Cardiac fibroblast (primary cell): ENCODE results near the gene SHISA6.
A peak's percentile ranks its signal among the peaks of the same experiment; 100 is the strongest.

Experiments
- DNase-seq, 2 donors: peaks; one replicate each; pipeline versions ENCODE4 v3.0.0 to v3.0.0-alpha.2; 2010; ENCODE audit warnings: low read depth in 2 of 2
- H3K4me3 ChIP-seq, 2 donors: replicated peaks in 1 of 2; 1 replicate in 1 of 2; 2 replicates in 1 of 2; pipeline ENCODE4 v1.5.1; 2011; ENCODE audit warnings: low read depth in 2 of 2, low read length in 2 of 2, mild to moderate bottlenecking in 2 of 2, moderate library complexity in 1 of 2
- CTCF ChIP-seq: IDR thresholded peaks from one replicate; pipeline ENCODE4 v1.5.1; 2011; ENCODE audit warnings: low read depth, mild to moderate bottlenecking, low read length, inconsistent platforms

The SHISA6 gene

GRCh38 chr17:11324021-11324420 is 83.0 kb downstream of the SHISA6 start:
- DNase-seq, result no peak
- H3K4me3 ChIP-seq, result no peak overlapping the region
- no peak for TF ChIP-seq CTCF

DNA sequence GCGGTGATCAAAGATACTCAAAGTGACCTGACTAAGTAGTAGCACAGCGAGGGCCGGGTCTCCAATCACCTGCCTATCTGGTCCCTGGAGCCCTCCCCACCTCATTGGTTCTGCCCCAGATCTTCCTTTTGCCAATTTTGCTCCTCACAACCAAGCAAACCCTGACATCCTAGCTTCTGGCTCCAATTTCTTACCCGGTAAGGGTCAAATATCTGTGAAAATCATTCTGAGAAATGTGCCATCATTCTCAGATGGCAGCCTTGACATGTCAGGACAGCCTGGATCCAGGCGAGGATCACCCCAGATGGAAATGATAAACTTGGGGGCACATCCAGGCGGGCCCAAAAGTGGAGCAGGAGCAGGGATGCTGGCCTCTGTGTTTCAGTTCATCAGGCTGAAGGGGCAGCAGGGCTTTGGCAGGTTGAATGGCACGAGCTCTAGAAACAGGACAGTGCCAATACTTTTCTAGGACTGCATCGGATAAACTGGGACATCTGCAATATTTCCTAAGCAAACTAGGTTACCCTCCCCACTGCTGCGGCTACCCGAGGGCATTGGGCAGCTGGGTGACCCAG is 83.9 kb downstream of the SHISA6 start:
- no peak for TF ChIP-seq CTCF
- DNase-seq, result no peak
- H3K4me3 ChIP-seq, result no peak overlapping the region

- TF ChIP-seq CTCF, result no peak
- DNase-seq, result no peak
- H3K4me3 ChIP-seq, result no peak overlapping the region
These were observed 85.5 kb downstream of the SHISA6 start for GRCh38 chr17:11326492-11326891.

- no peak for TF ChIP-seq CTCF
- no peak for DNase-seq
These were observed 87.8 kb downstream of the SHISA6 start for GRCh38 chr17:11328770-11329169.

DNA sequence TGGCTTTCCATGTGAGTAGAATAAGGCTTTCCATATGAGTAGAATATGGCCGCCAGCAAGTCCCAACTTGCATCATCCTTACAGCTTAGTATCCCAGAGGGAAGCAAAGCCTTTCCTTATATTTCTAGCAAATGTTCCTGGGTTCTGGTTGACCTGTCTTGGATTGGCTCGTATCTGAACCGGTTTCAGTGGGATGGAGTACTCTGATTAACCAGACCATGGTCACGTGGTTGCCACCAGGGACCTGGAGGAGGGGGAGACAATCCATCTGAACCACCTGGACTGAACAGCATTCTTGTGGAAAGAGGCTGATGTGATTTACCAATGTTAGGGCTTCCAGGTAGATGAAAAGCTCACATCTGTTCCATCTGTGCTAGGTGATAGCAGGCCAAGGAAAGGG is 89.0 kb downstream of the SHISA6 start:
- no peak for DNase-seq
- no peak for TF ChIP-seq CTCF
- no peak overlapping the region for H3K4me3 ChIP-seq

More at GRCh38 chr17:11328770-11329169, 87.8 kb downstream of the SHISA6 start:
- no peak overlapping the region for H3K4me3 ChIP-seq

- peak; percentile 12 to 21 for DNase-seq
- no peak for TF ChIP-seq CTCF
- H3K4me3 ChIP-seq, result no peak overlapping the region
These were observed 89.8 kb downstream of the SHISA6 start for GRCh38 chr17:11330826-11331225.
